HEK293T (cell line): ENCODE results near the gene ADIPOQ.

Experiments used
- ELF4 ChIP-seq: fragments of 450-650 bp; IDR thresholded peaks from 2 replicates; pipeline ENCODE4 v1.6.1; 2017; ENCODE audit warnings: antibody characterized with exemption
- FOXM1 ChIP-seq: fragments of 450-650 bp; IDR thresholded peaks from 2 replicates; pipeline ENCODE4 v1.6.1; 2017; ENCODE audit warnings: mild to moderate bottlenecking, borderline replicate concordance
- TARDBP ChIP-seq: fragments of 450-650 bp; IDR thresholded peaks from 2 replicates; pipeline ENCODE4 v1.6.1; 2016

GRCh38 chr3:186857743-186858142 lies 15.2 kb downstream of the ADIPOQ start:
- TF ChIP-seq ELF4 (no peak), TARDBP (no peak), FOXM1 (no peak)
